Right kidney (tissue), 1 donor: ENCODE data around the gene EFNA3.

Source experiments
- DNase-seq: peaks from one replicate; pipeline ENCODE4 v3.0.0-alpha.2; 2016

The EFNA3 gene

DNA sequence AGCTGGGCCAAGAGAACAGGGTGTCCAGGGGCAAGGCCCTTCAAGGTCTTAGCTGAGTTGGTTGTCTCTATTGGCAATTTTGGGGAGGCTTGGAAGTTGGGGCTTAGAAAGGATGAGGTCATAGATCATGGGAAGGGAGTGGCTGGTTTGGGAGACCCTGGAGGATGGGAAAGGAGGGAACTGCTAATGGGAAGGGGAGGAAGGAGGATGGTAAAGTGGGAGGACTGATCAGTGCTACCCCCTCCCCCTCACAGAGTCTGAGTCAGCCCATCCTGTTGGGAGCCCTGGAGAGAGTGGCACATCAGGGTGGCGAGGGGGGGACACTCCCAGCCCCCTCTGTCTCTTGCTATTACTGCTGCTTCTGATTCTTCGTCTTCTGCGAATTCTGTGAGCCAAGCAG, 10.0 kb upstream of the EFNA3 start:
- DNase-seq, result no peak

DNA sequence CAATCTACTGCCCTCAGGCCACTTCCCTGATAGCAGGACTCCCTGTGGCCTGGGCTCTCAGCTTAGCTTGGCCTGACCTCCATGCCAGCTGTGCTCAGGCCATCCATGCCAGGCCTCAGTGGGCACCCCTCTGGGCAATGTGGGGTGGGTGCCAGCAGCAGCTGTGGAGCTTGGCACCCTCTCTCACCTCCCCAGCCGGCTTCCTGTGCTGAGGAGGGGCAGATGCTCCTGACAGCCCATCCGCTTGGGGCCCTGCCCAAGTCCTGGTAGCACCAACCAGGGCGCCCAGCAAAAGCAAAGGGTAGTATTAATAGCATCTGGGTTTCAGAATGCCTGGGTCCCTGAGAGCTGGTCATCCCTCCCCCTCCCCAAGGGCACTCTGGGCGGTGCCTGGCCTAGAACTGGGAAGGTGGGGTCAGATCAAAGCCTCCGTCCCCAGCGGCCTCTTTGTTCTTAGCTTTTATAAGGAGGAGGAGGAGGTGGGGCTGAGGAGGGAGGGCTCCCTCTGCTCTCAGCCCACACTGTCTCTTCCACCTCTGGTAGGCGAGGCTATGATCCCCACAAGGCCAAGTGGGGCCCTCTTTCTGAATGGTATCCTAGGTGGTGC, 9.0 kb upstream of the EFNA3 start:
- DNase-seq, result no peak

DNA sequence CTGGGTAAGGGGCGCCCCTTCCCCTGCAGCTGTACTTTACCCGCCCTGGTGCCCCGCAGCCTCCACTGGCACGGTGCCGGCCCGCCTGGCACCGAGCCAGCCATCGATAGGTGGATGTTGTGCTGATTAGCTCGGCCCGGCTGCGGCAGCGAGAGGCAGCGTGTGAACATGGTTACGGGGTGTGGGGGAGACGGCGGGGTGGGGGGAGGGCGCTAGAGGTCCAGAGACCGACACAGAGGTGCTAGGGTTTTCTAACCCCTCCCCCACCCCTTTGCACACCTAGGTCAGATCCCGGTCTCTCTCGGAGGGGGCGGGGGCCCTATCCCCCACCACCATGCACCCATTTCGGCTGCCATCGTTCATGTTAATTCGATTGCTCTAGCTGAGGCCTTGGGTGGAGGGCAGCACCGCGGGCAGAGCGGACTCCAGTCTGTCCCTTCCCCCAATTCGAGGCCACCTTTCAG, 8.4 kb upstream of the EFNA3 start:
- no peak for DNase-seq

DNA sequence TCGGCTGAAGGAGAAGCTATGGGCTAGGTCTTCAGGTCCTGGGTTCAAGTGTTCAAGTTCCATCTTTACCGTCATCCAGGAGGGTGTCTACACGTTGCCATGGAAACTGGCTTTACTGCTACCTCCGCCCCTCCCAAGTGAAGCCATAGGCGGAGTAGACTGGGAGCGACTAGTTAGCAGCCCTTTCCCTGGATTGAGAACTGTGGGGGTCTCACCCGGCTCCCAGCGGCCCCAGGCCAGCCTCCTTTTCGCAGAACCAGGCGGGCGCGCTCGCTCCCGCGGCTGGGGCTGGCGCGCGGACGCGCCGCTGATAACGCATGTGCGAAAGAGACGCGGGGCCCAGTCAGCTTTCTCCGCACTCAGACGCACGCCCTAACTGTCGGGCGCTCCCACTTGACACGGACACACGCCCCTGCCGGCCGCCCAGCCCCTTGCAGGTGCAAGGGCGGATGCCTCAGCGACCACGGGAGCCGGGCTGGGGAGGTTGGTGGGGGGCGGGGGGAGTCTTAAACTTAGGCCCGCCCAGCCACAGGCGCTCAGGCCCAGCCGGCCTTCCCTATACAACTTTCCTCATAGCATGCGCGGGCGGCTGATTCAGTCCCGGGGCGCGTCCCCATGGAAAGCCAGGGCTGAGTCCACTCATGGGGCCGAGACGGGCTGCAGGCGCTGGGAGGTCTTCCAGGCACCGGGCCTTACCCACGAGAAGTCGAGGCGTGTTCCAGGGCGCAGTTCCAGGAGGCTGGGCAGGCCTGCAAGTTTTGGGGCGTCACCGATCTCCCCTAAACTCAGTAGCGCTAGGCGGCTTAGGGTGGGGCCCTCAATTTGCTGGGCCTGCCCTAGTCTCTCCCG, 7.7 kb upstream of the EFNA3 start:
- DNase-seq, result peak; percentile 76

DNA sequence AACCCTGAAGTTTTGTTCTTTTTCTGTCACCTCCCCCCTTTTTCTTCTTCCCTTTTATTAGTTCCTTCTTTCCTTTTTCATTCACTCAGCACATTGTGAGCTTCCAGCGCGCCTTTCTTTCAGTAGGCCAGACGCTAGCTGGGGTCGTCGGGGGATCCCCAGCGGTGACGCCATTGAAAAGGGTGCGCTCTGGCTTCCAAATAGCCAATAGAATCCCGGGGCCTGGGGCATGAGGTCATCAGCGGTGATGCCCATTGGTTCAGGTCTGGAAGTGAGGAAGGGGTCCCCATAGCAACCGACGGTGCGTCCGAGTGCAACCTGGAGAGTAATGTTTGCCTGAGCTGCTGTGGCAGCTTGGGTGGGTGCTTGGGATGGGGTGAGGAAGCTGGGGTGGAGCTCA, 6.9 kb upstream of the EFNA3 start:
- no peak for DNase-seq

DNA sequence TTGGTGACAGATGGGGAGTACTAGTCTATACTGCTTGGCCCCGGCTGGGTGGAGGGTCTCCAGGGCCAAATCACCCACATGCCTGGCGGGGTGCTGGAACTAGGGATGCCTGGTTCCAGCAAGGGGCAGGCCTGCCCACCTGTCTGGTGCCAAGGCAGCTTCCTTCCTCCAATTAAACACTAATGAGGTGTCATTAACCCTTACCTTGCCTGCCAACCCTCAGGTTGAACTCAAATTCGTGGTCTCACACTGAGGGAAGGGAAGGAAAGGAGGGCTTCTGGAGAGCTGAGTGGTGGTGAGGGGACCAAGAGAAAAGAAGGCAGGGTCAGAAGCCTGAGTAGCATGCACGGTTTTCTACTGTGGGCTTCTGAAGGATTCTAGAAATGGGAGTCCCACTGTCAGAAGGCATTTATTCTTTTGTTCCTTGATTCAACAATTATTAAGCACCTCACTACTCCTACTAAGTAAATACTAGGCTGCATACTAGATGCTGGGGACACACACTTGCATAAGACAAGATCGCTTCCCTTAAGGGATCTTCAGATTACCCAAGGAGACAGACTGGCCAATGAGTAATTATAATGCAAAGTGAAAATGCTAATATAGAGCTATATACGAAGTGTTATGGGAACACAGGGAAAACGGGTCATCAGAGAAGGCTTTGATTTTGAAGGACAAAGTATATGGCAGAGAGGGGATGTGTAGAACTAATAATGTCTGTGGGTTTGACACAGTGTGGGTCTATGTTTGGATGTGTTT, 5.9 kb upstream of the EFNA3 start:
- no peak for DNase-seq

DNA sequence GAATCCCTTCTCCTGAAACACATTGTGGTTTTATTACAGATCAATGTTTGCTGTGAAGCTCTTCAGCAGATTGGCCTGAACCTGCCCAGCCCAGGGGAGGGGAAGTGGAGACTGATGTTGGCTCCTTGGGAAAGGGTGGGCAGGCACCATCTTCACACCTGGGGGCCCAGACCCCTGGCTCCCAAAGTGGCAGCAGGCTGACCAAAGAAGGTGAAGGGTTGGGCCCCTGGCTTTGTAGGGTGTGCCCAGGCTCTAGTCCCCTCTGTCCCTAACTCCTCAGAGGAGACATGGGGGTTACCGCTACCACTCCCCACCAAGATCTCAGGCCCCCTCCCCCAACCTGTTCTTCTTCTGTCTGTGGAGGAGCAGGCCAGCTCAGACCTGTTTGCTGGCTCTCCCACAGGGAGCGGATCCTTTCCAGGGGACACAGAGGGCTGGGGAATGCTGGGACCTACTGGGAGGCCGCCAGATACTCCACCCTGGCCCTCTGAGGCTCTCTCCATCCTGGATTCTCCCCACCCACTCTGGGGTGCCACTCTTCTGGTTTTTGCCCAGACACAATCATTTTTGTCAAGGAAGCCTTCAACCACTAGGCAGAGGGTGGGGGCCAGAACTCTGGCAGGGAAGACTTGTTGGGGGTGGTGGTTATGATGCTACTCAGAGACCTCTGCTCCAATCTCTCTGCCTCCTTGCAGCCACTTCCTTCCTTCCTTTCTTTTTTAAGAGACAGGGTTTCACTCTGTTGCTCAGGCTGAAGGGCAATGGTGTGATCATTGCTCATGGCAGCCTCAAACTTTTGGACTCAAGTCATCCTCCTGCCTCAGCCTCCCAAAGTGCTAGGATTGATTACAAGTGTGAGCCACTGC, 5.0 kb upstream of the EFNA3 start:
- DNase-seq, result no peak

DNA sequence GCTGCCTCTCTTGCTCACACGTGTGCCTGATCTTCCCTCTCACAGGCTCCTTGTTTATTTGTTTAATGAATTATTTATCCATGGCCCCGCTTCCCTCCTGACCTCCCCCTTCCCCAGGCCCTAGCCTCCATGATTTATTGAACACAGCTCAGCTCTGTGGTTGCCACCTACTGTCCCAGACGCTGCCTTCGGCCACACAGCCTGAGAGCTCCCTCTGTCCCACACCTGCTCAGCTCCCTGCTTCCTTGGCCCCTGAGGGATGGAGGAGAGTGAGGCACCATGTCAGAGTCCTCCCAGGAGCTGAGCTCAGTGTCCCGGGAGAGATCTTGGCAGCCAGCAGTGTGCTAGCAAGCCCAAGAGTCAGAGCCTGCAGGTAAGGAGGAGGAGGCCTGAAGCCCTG, 3.1 kb upstream of the EFNA3 start:
- no peak for DNase-seq

DNA sequence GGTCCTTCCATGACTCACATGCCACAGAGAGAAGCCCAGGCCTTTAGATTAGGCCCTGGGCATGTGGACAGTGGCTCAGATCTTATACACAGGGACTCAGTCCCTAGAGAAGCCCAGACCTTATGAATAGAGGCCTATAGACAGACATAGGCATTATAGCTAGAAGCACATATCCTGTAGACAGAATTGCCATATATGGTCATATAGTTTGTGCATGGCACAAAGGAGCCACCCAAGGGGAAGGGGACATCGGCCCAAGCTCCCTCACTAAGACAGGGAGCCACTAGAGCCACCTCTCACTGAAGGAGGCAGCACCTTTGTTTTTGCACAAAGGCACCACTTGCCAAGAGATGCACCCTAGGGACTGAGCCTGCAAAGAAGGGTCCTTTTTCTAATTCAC, 2.3 kb upstream of the EFNA3 start:
- no peak for DNase-seq

DNA sequence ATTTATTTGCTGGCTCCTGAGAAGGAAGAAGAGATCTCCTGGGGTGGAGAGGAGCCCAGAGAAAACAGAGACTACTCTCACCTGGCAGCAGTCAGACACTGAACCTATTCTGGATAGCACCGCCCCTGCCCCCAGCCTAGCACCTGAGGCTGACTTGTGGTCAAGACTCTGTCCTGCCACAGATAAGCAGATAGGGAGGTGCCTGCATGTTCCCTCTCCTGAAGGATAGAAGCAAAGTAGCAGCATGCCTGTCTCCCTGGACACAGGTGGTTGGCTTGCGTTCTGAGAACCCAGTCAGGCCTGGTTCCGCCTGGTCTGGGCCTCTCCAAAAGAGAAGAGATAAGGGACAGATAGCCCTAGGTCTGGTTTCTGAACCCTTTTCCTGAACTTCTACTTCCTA, 1.3 kb upstream of the EFNA3 start:
- DNase-seq, result no peak

DNA sequence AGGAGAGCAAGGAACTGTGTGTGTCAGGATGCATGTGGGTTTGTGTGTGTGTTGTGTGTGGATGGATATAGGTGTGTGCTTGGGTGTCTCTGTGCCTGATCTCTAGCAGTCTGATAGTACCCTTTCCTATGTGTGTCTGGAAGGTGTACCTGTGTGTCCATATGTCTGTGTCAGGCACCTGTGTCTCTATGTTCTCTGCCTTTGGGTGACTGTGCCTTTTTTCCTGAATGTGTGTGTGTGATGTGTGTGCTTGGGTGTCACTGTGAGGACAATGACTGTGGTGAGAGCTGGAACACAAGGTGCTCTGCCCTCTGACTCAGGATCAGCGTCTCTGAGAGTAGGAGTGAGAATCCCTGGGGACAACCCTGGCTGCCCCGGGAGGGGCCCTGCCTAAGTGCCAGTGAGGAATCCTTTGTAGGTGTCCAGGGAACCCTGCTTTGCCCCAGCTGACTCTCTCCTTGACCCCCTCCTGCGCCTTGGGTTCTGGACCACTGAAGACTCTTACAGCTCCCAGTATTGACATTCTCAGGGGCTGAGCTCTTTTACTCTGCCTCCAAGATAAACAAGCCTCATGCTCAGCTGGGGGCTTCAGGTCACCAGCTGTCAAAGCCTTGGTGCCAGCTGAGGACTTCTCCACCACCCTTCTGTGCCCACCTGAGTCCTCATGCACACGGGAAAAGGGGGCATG, 735 bp upstream of the EFNA3 start:
- no peak for DNase-seq

DNA sequence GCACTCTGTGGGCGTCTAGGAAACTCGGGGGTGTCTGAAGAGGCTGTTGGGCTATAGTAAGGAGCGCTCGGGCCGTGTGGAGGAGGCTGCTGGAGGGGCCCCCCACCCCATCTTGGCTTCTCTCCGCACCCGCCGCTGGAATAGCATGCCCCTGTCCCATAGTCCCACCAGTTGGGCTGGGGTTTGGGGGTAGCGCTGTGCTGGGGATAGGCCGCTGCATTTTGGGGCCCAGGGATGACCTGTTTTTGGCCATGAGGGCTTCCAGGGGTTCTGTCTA, 511 bp downstream of the EFNA3 start:
- DNase-seq, result no peak

DNA sequence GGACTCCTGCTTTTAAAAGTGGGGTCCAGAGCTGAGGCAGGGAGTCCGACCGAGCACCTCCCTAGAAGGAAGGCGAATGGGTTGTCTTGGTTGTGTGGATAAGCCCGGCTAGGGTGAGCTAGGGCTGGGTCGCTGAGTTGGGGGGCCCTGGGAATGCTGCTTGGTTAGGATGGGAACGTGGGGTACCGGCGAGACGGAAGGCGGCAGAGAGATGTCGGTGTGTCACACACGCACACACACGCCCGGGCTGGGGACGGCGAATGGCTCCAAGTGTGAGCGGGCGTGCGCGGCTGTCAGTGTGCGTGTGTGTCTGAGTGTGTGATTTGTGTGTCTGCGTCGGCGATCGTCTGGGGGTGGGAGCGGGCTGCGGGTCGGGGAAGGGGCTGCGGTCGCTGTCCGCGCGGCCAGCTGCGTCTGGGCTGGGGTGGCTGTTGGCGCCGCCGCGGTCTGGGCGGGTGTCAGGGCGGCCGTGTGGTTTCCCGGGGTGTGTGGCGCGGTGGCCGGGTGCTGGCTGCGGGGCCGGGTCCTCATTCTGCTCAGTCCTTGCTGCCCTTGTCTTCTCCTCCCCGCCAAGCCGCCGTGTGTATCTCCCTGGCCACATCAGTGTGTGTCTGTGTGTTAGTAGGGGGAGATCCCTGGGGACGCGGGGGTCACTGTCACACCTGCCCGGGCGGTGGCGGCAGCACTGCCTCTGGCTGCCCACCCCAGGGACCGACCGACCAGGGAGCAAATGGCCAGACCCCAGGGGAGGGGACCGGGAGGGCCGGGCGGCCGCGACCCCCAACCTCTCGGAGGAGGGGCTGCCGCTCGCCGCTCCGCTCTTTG, 1.1 kb downstream of the EFNA3 start:
- DNase-seq, result peak; percentile 72

DNA sequence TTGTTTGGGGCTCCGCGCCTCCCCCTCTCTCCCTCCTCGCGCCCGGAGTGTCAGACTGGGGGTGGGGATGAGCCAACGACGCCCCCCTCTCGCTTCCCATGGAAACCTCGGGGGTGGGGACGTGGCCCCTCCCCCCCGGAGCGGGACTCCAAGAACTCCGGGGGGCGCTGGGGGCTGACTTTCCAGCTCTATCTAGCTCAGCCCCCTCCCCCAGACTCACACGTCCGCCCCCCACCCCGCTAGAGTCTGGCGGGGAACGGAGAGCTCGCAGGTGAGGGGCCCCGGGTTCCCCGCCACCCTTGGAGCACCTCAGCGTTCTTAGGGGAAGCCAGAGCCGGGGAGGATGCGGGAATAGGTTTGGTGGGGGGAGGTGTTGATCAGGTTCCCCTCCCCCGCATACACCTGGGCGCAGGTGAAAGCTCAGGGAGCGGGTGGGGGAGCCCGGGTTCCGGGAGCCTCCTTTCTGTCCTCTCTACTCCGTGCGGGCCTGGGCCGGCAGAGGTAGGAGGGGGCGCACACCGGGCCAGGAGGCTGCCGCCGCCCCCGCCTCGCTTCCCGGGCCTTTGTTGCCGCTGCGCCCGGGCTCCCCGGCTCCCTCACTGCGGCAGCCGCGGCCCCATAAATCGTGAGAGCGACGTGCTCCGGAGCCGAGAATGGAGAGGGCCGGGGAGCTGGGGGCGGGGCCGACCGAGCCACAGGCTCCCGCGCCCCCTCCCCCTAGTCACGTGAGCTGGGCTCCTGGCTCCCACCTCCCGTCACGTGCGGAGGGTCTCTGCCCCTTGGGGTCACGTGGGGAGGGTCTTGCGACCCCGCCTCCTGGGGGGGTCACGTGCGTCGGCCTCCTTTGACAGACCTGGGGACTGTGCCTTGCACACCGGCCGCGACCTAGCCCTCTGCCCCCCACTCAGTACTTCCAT, 1.9 kb downstream of the EFNA3 start:
- DNase-seq, result peak; percentile 86

DNA sequence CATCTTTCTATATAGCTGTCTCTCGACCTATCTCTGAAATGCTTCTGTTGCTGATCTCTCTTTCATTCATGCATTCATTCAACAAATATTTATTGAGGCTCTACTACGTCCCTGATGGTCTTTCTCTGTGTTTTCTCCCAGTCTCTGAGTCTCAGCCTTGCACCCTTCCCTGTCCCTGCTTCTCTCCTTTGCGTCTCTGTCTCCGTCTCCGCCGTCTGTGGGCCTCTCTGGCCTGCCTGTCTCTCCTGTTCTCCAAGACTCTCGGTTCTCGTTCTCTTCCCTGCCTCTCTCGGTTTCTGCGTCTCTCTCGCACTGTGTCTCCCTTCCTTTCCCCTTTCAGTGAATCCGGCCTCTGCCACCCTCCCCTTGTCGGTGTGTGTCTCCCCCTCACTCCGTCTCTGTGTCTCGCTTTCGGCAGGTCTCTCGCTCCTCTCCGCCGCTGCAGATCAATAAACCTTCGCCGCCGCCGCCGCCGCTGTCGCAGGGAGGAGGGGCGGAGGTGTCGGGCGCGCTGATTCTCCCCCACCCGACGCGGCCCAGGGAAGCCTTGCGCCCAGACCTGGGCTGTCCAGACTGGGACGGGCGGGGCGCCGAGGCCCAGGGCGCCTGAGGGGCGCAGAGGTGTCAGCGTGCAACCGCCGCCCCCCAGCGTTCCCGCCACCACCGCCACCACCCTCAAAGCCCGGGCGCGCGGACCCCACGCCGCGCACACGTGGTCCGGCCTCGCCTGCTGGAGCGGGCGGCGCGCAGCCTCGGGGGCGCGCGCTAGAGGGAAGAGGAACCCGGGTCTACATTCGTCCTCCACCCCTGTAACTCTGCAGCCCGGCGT, 3.0 kb downstream of the EFNA3 start:
- peak; percentile 58 for DNase-seq

DNA sequence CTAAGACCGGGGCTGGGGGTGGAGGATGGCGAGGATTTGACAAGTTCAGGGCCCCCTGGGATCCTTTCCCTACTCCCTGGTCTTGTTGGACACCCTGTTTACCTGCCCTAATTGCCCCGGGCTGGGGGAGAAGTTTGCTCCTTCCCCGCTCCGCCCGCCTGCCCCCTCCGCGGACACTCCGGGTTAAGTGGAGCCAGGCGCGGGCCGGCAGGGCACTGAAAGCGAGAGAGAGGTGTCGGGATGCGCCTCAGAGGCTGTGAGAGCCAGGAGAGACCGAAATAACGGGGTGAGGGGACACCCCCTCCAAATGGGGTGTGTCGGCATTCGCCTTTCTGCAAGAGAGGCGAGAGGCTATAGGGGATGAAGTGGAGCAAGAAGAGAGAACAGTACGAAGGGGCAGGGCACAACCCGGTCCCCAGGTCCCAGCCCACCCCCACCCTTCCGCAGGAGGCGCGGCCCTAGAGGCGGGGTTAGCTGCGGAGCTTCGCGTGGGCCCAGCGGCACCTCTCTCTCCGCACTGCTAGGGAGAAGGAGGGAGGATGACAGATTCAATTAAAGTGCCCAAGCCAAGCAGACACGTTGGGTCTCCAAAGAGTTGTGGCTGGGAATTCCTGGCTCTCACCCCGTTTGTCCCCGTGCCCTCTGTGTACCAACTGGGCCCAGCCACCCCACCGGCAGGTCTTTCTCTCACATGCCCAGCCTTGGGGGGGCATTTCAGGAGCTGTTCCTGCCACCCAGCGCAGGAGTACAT, 3.8 kb downstream of the EFNA3 start:
- DNase-seq, result no peak

DNA sequence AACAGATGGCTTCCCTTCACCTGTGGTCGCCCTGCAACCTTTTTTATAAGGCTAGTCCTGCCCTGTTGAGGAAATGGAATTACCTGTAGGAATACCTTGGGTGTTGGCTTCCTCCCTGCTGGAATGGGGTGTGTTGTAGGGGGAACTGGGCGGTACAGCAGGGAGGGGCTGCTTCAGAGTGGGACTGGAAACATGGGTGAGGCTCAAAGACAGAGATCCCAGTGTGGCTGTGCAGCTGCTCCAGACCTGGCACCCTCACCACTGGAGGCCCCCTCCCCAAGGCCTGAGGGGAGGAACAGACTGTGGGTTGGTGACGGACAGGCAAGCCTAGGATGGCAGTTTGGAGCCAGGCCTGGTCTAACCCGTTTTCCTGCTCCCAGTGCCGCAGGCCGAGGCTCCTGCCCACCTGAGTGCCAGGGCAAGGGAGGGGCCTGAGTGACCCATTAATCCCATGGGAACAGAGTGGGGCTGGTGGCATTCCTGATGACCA, 4.5 kb downstream of the EFNA3 start:
- DNase-seq, result no peak
